ENCODE measurements around the gene SLC18A2.

SLC18A2 gene

DNA sequence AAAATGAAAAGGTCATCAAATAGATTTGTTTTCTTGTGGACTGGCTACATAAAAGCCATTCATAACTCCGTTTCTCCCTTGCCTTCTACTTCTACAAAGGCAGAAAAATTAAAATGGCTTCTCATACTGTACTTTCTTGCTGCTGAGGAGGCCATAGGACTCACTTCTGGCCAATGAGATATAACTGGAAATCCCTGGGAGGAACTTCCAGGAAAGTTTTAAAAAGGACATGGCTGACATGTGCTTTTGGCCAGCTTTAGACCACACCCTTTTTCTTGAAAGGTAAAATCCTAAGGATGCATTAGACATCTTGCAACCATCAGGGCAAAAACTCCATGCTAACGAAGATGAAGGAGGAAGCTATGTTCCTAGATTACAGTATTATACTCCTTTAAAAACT is 75.8 kb downstream of the SLC18A2 start:
- 0 out of 2 replicates have a peak, but pooled peaks cover 9% of the 10 kb centered on the region for H4K20me1 ChIP-seq (ENCODE audit: control insufficient read depth, insufficient read depth, low read depth, low read length)

DNA sequence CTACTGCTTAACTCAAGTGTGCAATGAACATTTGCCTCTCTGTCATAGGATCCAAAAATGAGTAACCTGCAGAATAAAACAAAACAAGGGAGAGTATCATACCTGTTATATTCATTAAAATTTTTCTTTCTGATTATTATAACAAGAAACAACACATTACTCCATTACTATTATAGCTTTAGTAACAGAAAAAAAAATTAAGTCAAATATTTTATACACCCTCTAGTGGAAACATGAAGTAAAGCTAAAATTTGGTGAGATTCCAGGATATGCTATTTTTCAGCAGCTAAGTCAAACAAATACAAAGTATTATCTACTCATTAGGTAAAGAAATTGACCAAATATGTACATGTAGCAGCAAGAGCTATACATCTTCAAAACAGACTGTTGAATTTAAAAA is 78.0 kb downstream of the SLC18A2 start:
- H3K4me2 ChIP-seq (ENCODE audit: low read length): no peak overlapping the region
- no peak overlapping the region for H3K4me3 ChIP-seq (ENCODE audit: low read length)
- H4K20me1 ChIP-seq (ENCODE audit: control insufficient read depth, insufficient read depth, low read depth, low read length): peaks cover 9% of the 10 kb centered on the region; the same call in 1 of the 2 replicates
- H3K79me2 ChIP-seq (ENCODE audit: control insufficient read depth, low read length): peaks cover 16% of the 10 kb centered on the region
- no peaks in the 10 kb centered on the region for H3K9me3 ChIP-seq (ENCODE audit: control insufficient read depth, insufficient read depth, low read length)
- no peaks in the 10 kb centered on the region for H3K9me2 ChIP-seq (replicated peaks; ENCODE audit: control insufficient read depth, low read length)
- no peaks in the 10 kb centered on the region for H3K4me1 ChIP-seq (ENCODE audit: control insufficient read depth, low read length)
- TF ChIP-seq CTCF (IDR thresholded peaks at IDR 0.05; ENCODE audit: low read depth, low read length, poor library complexity, severe bottlenecking): peak; percentile 34
- no peak for TF ChIP-seq EZH2phosphoT487 (IDR thresholded peaks at IDR 0.05; ENCODE audit: borderline replicate concordance, low read length)
- H3K36me3 ChIP-seq (ENCODE audit: control insufficient read depth, low read length): peaks cover 10% of the 10 kb centered on the region
- H3K27ac ChIP-seq (ENCODE audit: low read depth, low read length): no peak overlapping the region
- no peaks in the 10 kb centered on the region for H3K27me3 ChIP-seq (ENCODE audit: control insufficient read depth, low read length)
- 0 out of 2 replicates have a peak, but pooled peaks cover 7% of the 10 kb centered on the region for H3F3A ChIP-seq (ENCODE audit: control insufficient read depth, insufficient read depth)

More for the DNA sequence above, 75.8 kb downstream of the SLC18A2 start:
- no peak overlapping the region for H3K4me2 ChIP-seq (ENCODE audit: low read length)
- no peaks in the 10 kb centered on the region for H3K4me1 ChIP-seq (ENCODE audit: control insufficient read depth, low read length)
- peaks cover 12% of the 10 kb centered on the region for H3K36me3 ChIP-seq (ENCODE audit: control insufficient read depth, low read length)
- 0 out of 2 replicates have a peak, but pooled peaks cover 2% of the 10 kb centered on the region for H3F3A ChIP-seq (ENCODE audit: control insufficient read depth, insufficient read depth)
- no peak overlapping the region for H3K27ac ChIP-seq (ENCODE audit: low read depth, low read length)
- no peak for TF ChIP-seq EZH2phosphoT487 (IDR thresholded peaks at IDR 0.05; ENCODE audit: borderline replicate concordance, low read length)
- TF ChIP-seq CTCF (IDR thresholded peaks at IDR 0.05; ENCODE audit: low read depth, low read length, poor library complexity, severe bottlenecking): no peak
- no peaks in the 10 kb centered on the region for H3K27me3 ChIP-seq (ENCODE audit: control insufficient read depth, low read length)
- no peaks in the 10 kb centered on the region for H3K9me2 ChIP-seq (replicated peaks; ENCODE audit: control insufficient read depth, low read length)
- H3K79me2 ChIP-seq (ENCODE audit: control insufficient read depth, low read length): peaks cover 12% of the 10 kb centered on the region
- no peak overlapping the region for H3K4me3 ChIP-seq (ENCODE audit: low read length)
- H3K9me3 ChIP-seq (ENCODE audit: control insufficient read depth, insufficient read depth, low read length): no peaks in the 10 kb centered on the region

DNA sequence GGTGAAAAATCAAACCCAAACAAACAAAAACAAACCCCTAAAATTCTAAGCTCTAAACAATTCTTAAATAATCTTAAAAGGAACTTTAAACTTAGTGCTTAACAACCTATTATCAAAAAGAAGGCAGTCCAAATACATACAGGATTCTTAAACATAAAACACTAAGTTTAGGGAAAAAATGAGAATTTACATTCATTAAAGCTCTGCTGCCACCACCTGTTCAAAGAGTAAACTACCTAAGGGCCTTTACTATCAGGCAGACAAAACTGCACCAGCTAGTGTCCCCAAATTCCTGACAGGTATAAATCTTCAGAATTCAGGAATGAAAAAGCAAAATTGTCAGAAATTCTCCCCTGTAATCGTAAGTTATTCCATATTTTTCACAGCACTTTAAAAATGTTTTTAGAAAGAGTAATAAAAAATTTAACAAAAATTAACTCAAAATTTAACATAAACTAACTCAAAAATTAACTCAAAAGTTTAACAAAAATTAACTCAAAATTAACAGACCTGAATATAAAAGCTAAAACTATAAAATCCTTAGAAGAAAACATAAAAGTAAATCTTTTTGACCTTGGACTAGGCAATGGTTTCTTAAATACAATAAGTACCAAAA is 79.2 kb downstream of the SLC18A2 start:
- peaks cover 19% of the 10 kb centered on the region for H3K79me2 ChIP-seq (ENCODE audit: control insufficient read depth, low read length)
- peaks cover 9% of the 10 kb centered on the region; the same call in 1 of the 2 replicates for H4K20me1 ChIP-seq (ENCODE audit: control insufficient read depth, insufficient read depth, low read depth, low read length)

More for the DNA sequence above, 79.2 kb downstream of the SLC18A2 start:
- Histone ChIP-seq H3K27me3 (ENCODE audit: control insufficient read depth, low read length) (no peaks in the 10 kb centered on the region), H3K4me2 (ENCODE audit: low read length) (no peak overlapping the region), H3K9me2 (replicated peaks; ENCODE audit: control insufficient read depth, low read length) (no peaks in the 10 kb centered on the region), H3K4me1 (ENCODE audit: control insufficient read depth, low read length) (no peaks in the 10 kb centered on the region), H3K27ac (ENCODE audit: low read depth, low read length) (no peak overlapping the region), H3F3A (ENCODE audit: control insufficient read depth, insufficient read depth) (0 out of 2 replicates have a peak, but pooled peaks cover 7% of the 10 kb centered on the region), H3K9me3 (ENCODE audit: control insufficient read depth, insufficient read depth, low read length) (no peaks in the 10 kb centered on the region), H3K4me3 (ENCODE audit: low read length) (no peak overlapping the region), H3K36me3 (ENCODE audit: control insufficient read depth, low read length) (peaks cover 6% of the 10 kb centered on the region; the same call in 1 of the 2 replicates)
- TF ChIP-seq CTCF (IDR thresholded peaks at IDR 0.05; ENCODE audit: low read depth, low read length, poor library complexity, severe bottlenecking) (peak; percentile 62), EZH2phosphoT487 (IDR thresholded peaks at IDR 0.05; ENCODE audit: borderline replicate concordance, low read length) (no peak)
